GM19099 (cell line): ENCODE data around the gene ZSCAN23.

Source experiments
- POLR2A ChIP-seq: IDR thresholded peaks from 3 replicates; pipeline ENCODE4 v1.6.1; 2011; ENCODE audit warnings: low read depth; ENCODE audit not compliant: insufficient read length; ENCODE audit errors: extremely low read depth

ZSCAN23 gene

GRCh38 chr6:28449056-28449455 lies 5.8 kb upstream of the ZSCAN23 start:
- TF ChIP-seq POLR2A = no peak

- no peak for TF ChIP-seq POLR2A
Observed at GRCh38 chr6:28446818-28447511, 3.7 kb upstream of the ZSCAN23 start.

GRCh38 chr6:28442586-28442985 lies 705 bp downstream of the ZSCAN23 start:
- no peak for TF ChIP-seq POLR2A

- no peak for TF ChIP-seq POLR2A
Observed at GRCh38 chr6:28436404-28436803, 6.9 kb downstream of the ZSCAN23 start.

GRCh38 chr6:28433119-28433518 lies 10.2 kb downstream of the ZSCAN23 start:
- no peak for TF ChIP-seq POLR2A

- no peak for TF ChIP-seq POLR2A
Observed at GRCh38 chr6:28429781-28430180, 13.5 kb downstream of the ZSCAN23 start.

- TF ChIP-seq POLR2A = no peak
Observed at GRCh38 chr6:28425944-28426541, 17.2 kb downstream of the ZSCAN23 start.

- TF ChIP-seq POLR2A = no peak
Observed at GRCh38 chr6:28424163-28424562, 19.1 kb downstream of the ZSCAN23 start.

- no peak for TF ChIP-seq POLR2A
Observed at GRCh38 chr6:28423546-28423945, 19.7 kb downstream of the ZSCAN23 start.

- no peak for TF ChIP-seq POLR2A
Observed at GRCh38 chr6:28413681-28414080, 29.6 kb downstream of the ZSCAN23 start.

- TF ChIP-seq POLR2A = no peak
Observed at GRCh38 chr6:28410767-28411166, 32.5 kb downstream of the ZSCAN23 start.

- TF ChIP-seq POLR2A = no peak
Observed at GRCh38 chr6:28408076-28408802, 35.1 kb downstream of the ZSCAN23 start.

GRCh38 chr6:28407401-28407800 lies 35.9 kb downstream of the ZSCAN23 start:
- TF ChIP-seq POLR2A = no peak

GRCh38 chr6:28402197-28402596 lies 41.1 kb downstream of the ZSCAN23 start:
- TF ChIP-seq POLR2A = no peak

GRCh38 chr6:28401172-28401571 lies 42.1 kb downstream of the ZSCAN23 start:
- TF ChIP-seq POLR2A = no peak

GRCh38 chr6:28400122-28400451 lies 43.2 kb downstream of the ZSCAN23 start:
- TF ChIP-seq POLR2A = no peak
